MM.1S (cell line): ENCODE results near the gene PCGF1.
A peak's percentile ranks its signal among the peaks of the same experiment; 100 is the strongest.

ENCODE experiments used
- DNase-seq: peaks from one replicate; pipeline ENCODE4 v3.0.0-alpha.2; 2015
- H2AFZ ChIP-seq: fragments of 300-600 bp; sonication (generic); 2 replicates; pipeline ENCODE4 v1.6.0; 2016; ENCODE audit warnings: antibody characterized with exemption, low read length
- H3F3A ChIP-seq: fragments of 300-600 bp; sonication (generic); 2 replicates; pipeline ENCODE4 v1.6.1; 2016; ENCODE audit warnings: mild to moderate bottlenecking, antibody characterized with exemption, low read length, moderate library complexity, mixed read lengths; ENCODE audit not compliant: insufficient read depth
- H3K27ac ChIP-seq: fragments of 300-600 bp; sonication (generic); 2 replicates; pipeline ENCODE4 v1.5.1; 2016; ENCODE audit warnings: mild to moderate bottlenecking, low read length
- H3K27me3 ChIP-seq: fragments of 300-600 bp; sonication (generic); replicated peaks from 2 replicates; pipeline ENCODE4 v1.6.0; 2016; ENCODE audit warnings: low read length; ENCODE audit not compliant: insufficient read depth
- H3K36me3 ChIP-seq: fragments of 300-600 bp; sonication (generic); replicated peaks from 2 replicates; pipeline ENCODE4 v1.6.1; 2016; ENCODE audit warnings: mild to moderate bottlenecking, low read length, mixed read lengths; ENCODE audit not compliant: insufficient read depth
- H3K4me1 ChIP-seq: fragments of 300-600 bp; sonication (generic); 2 replicates; pipeline ENCODE4 v1.6.1; 2016; ENCODE audit warnings: low read length, mixed read lengths
- H3K4me2 ChIP-seq: fragments of 300-600 bp; sonication (generic); 2 replicates; pipeline ENCODE4 v1.6.0; 2016; ENCODE audit warnings: low read depth, low read length
- H3K4me3 ChIP-seq: fragments of 300-600 bp; sonication (generic); 2 replicates; pipeline ENCODE4 v1.5.1; 2016; ENCODE audit warnings: low read length, mixed read lengths
- H3K79me2 ChIP-seq: fragments of 300-600 bp; sonication (generic); 2 replicates; pipeline ENCODE4 v1.6.1; 2016; ENCODE audit warnings: mixed run types, low read length, mixed read lengths
- H3K9ac ChIP-seq: fragments of 300-600 bp; sonication (generic); 2 replicates; pipeline ENCODE4 v1.6.1; 2016; ENCODE audit warnings: low read length, mixed read lengths
- H3K9me2 ChIP-seq: fragments of 300-600 bp; sonication (generic); replicated peaks from 2 replicates; pipeline ENCODE4 v1.6.1; 2016; ENCODE audit warnings: mild to moderate bottlenecking, low read length, mixed read lengths; ENCODE audit not compliant: insufficient read depth
- H3K9me3 ChIP-seq: fragments of 300-600 bp; sonication (generic); replicated peaks from 2 replicates; pipeline ENCODE4 v1.6.1; 2016; ENCODE audit warnings: mild to moderate bottlenecking, low read length, mixed read lengths; ENCODE audit not compliant: insufficient read depth
- H4K20me1 ChIP-seq: fragments of 300-600 bp; sonication (generic); 2 replicates; pipeline ENCODE4 v1.6.1; 2016; ENCODE audit warnings: mild to moderate bottlenecking, low read length, moderate library complexity, mixed read lengths; ENCODE audit not compliant: insufficient read depth
- EZH2 ChIP-seq: fragments of 300-600 bp; sonication (generic); optimal IDR thresholded peaks from 2 replicates; pipeline ENCODE3; 2017; ENCODE audit warnings: low read depth, mild to moderate bottlenecking, antibody characterized with exemption, low read length, mixed read lengths
- EZH2phosphoT487 ChIP-seq: fragments of 300-600 bp; sonication (generic); IDR thresholded peaks from 2 replicates; pipeline ENCODE4 v1.6.1; 2018; ENCODE audit warnings: antibody characterized with exemption, low read length
- TF ChIP-seq, protein P1 (sequence below): fragments of 300-600 bp; sonication (generic); IDR thresholded peaks from 2 replicates; pipeline ENCODE4 v1.5.1; 2016; ENCODE audit warnings: antibody characterized with exemption, low read length, mixed read lengths

PCGF1 gene

DNA sequence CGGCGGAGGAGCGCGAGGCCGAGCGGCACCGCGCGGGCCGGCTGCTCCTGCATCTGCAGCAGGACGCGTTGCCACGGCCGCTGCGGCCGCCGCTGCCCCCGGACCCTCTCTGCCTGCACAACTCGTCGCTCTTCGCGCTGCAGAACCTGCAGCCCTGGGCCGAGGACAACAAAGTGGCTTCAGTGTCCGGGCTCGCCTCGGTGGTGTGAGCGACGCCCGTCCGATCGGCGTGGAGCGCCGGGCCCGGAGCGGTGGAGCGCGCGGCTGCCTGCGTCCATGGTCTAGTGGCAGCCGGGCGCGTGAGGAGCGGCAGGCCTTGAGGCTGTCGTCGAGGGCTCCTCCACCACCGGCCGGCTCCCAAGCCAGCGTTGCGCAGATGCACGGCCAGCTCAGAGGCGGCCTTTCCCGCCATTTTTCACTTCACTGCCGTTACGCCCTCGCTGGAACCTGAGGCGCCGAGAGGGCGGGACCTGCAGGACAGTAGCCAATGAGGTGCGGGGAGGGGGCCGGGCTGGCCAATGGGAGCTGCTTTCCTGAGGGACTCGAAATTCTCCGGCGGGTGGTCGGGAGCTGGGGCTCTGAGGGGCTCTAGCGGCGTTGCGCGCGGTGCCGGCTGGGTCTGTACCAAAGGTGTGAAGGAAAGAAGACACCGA lies 8.6 kb upstream of the PCGF1 start:
- TF ChIP-seq EZH2 (no peak), EZH2phosphoT487 (no peak)
- TF ChIP-seq, protein P1, sequence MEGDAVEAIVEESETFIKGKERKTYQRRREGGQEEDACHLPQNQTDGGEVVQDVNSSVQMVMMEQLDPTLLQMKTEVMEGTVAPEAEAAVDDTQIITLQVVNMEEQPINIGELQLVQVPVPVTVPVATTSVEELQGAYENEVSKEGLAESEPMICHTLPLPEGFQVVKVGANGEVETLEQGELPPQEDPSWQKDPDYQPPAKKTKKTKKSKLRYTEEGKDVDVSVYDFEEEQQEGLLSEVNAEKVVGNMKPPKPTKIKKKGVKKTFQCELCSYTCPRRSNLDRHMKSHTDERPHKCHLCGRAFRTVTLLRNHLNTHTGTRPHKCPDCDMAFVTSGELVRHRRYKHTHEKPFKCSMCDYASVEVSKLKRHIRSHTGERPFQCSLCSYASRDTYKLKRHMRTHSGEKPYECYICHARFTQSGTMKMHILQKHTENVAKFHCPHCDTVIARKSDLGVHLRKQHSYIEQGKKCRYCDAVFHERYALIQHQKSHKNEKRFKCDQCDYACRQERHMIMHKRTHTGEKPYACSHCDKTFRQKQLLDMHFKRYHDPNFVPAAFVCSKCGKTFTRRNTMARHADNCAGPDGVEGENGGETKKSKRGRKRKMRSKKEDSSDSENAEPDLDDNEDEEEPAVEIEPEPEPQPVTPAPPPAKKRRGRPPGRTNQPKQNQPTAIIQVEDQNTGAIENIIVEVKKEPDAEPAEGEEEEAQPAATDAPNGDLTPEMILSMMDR, result no peak
- no peaks in the 10 kb centered on the region for H4K20me1 ChIP-seq
- peaks cover 4% of the 10 kb centered on the region; the same call in 1 of the 2 replicates for H3K4me1 ChIP-seq
- no peak overlapping the region for H3K4me2 ChIP-seq
- no peak overlapping the region for H3K27ac ChIP-seq
- no peak overlapping the region for H3K9ac ChIP-seq
- no peaks in the 10 kb centered on the region for H3K36me3 ChIP-seq
- peaks cover 85% of the 10 kb centered on the region for H3K27me3 ChIP-seq
- no peaks in the 10 kb centered on the region for H3F3A ChIP-seq
- H3K9me3 ChIP-seq, result no peaks in the 10 kb centered on the region
- H2AFZ ChIP-seq, result no peak overlapping the region
- no peaks in the 10 kb centered on the region for H3K9me2 ChIP-seq
- no peaks in the 10 kb centered on the region for H3K79me2 ChIP-seq
- H3K4me3 ChIP-seq, result no peak overlapping the region
- no peak for DNase-seq

DNA sequence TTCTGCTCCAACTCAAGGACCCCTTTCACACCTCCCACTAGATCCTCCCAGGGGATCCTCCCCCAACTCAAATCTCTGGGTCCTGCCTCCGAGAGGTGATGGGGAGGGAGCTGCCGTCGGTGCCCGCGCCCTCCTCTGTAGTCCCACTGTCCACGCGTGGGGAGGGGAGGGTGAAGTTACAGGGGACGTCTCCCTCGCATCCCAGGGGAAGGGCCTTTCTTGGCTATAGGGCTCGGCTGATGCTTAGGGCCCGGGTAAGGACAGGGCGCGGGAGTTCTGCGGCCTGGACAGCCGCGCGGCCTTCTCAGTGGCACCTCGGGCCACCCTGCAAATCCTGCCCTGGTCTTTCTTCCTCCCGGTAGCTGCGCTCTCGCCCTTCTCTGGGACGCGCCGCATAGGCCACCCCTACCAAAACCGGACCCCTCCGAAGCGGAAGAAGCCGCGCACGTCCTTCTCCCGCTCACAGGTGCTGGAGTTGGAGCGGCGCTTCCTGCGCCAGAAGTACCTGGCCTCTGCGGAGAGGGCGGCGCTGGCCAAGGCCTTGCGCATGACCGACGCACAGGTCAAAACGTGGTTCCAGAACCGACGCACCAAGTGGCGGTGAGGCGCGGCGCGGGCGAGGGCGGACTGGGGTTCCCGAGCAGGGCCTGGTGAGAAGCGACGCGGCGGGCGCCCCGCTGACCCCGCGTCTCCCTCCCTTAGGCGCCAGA lies 7.9 kb upstream of the PCGF1 start:
- Histone ChIP-seq H4K20me1 (no peaks in the 10 kb centered on the region), H3K27ac (no peak overlapping the region), H2AFZ (no peak overlapping the region), H3F3A (no peaks in the 10 kb centered on the region), H3K4me2 (no peak overlapping the region), H3K9me3 (no peaks in the 10 kb centered on the region), H3K27me3 (peaks cover 89% of the 10 kb centered on the region), H3K4me1 (peaks cover 4% of the 10 kb centered on the region; the same call in 1 of the 2 replicates), H3K9me2 (no peaks in the 10 kb centered on the region), H3K4me3 (no peak overlapping the region), H3K79me2 (no peaks in the 10 kb centered on the region), H3K9ac (no peak overlapping the region), H3K36me3 (no peaks in the 10 kb centered on the region)
- TF ChIP-seq, protein P1, result no peak
- TF ChIP-seq EZH2 (no peak), EZH2phosphoT487 (no peak)
- DNase-seq, result no peak

DNA sequence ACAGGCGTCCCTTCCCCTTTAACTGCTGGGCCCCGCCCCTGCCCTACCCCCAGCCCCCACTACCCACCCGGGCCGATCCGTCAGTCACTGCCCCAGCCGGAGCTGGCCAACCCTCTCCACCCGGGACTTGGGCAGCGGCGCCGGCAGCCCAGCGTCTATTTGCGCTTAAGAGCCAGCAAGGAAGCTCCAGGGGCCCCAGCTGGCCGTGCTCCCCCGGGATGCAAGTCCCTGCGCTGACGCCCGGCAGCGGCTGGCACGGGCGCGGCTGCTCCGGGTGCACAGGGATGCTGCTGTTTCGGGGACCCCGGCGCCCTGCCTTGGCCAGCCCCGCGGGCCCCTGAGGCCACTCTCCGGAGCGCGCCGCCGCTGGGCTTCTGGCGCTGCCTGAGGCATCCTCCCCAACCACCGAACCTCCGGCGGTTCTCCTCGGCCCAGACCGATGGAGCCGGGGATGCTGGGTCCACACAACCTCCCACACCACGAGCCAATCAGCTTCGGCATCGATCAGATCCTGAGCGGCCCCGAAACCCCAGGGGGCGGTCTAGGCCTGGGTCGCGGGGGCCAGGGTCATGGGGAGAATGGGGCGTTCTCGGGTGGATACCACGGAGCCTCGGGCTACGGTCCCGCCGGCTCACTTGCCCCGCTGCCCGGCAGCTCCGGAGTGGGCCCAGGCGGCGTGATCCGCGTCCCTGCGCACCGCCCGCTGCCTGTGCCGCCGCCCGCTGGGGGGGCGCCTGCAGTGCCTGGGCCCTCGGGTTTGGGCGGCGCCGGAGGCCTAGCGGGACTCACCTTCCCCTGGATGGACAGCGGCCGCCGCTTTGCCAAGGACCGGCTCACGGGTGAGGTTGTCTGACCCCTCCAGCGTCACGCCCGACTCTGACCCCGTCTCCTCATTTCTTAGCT lies 7.1 kb upstream of the PCGF1 start, which contains the start of gene TLX2:
Gene TLX2, plus strand, starts transcription at position 83 of the 903 bp plus-strand sequence. Its CDS starts 357 bp downstream, at position 440.
- Histone ChIP-seq H2AFZ (0 out of 2 replicates have a peak within 1 kb of the TSS, but pooled peaks have one; percentile 31), H3K9me3 (no peaks in the 10 kb centered on the region), H3K9me2 (no peaks in the 10 kb centered on the region), H3K4me2 (peak within 1 kb of the TSS; percentile 39), H3K4me3 (peak within 1 kb of the TSS; percentile 10; the same call in 1 of the 2 replicates), H3K9ac (no peak within 1 kb of the TSS), H3F3A (no peaks in the 10 kb centered on the region), H3K27ac (no peak within 1 kb of the TSS), H4K20me1 (no peaks in the 10 kb centered on the region), H3K4me1 (peaks cover 4% of the 10 kb centered on the region; the same call in 1 of the 2 replicates), H3K79me2 (no peaks in the 10 kb centered on the region), H3K36me3 (no peaks in the 10 kb centered on the region), H3K27me3 (peaks cover 83% of the 10 kb centered on the region)
- no peak for TF ChIP-seq EZH2phosphoT487
- no peak for TF ChIP-seq EZH2
- TF ChIP-seq, protein P1, result no peak
- DNase-seq, result no peak
